ENCODE data around the gene LUC7L3. TPM values are rescaled to one million over a fixed set of nuclear protein-coding genes. Genes with fewer than 3 reads are reported as not detected.
A peak's percentile ranks its signal among the peaks of the same experiment; 100 is the strongest.

The LUC7L3 gene
- total and polyA plus RNA-seq, 4 experiments from 2014 or later = 21.9 to 291 (median 167) TPM

DNA sequence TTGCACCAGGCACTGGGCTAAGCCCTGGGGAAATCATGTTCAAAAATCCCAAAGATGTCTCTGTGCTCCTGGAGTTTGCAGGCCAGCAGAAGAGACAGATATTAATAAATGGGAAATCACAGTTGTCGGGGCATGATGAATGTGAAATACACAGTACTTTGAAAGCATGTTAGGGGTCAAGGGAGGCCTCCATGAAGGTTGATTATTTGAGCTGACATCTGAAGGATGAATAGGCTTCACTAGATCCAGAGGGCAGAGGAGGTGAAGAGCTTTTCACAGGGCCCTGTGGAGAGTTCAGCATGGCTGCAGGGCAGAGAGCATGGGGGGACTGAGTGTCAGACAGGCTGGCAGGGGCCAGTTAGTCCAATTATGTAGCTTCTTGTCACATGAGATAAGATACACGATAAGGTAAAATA, 45.3 kb downstream of the LUC7L3 start:
- no peak for DNase-seq
- no peak overlapping the region for H3K27ac Mint-ChIP-seq
- Histone ChIP-seq H3K36me3 (ENCODE audit: insufficient read depth, low read length) (no peaks in the 10 kb centered on the region), H3K27ac (ENCODE audit: low read depth, low read length) (no peak overlapping the region), H3K9me3 (ENCODE audit: control insufficient read depth in 1 of 2, low read length in 2 of 2) (no peaks in the 10 kb centered on the region), H3K4me3 (ENCODE audit: low read length in 2 of 2) (no peak overlapping the region), H3K27me3 (ENCODE audit: insufficient read depth, low read length) (no peaks in the 10 kb centered on the region), H3K4me1 (ENCODE audit: insufficient read depth, low read length) (peaks cover 7% of the 10 kb centered on the region)
- H3K4me1 Mint-ChIP-seq = peaks cover 2 to 20% (median 10%) of the 10 kb centered on the region in 4 donors
- H3K36me3 Mint-ChIP-seq = no peaks in the 10 kb centered on the region
- ChIA-PET CTCF (ENCODE audit: partially characterized antibody) (interaction anchor here (1.5 kb wide), 1 partner anchor 15 kb away, joined by 5 read pairs; no protein-coding TSS in a partner anchor), POLR2A (ENCODE audit: partially characterized antibody) (no interaction called here)
- no peaks in the 10 kb centered on the region for H3K9me3 Mint-ChIP-seq
- peaks cover 6 to 8% of the 10 kb centered on the region in 2 donors for H3K27me3 Mint-ChIP-seq
- no peak overlapping the region for H3K4me3 Mint-ChIP-seq
- intact Hi-C loops (cut with micrococcal nuclease) = no loop called here

DNA sequence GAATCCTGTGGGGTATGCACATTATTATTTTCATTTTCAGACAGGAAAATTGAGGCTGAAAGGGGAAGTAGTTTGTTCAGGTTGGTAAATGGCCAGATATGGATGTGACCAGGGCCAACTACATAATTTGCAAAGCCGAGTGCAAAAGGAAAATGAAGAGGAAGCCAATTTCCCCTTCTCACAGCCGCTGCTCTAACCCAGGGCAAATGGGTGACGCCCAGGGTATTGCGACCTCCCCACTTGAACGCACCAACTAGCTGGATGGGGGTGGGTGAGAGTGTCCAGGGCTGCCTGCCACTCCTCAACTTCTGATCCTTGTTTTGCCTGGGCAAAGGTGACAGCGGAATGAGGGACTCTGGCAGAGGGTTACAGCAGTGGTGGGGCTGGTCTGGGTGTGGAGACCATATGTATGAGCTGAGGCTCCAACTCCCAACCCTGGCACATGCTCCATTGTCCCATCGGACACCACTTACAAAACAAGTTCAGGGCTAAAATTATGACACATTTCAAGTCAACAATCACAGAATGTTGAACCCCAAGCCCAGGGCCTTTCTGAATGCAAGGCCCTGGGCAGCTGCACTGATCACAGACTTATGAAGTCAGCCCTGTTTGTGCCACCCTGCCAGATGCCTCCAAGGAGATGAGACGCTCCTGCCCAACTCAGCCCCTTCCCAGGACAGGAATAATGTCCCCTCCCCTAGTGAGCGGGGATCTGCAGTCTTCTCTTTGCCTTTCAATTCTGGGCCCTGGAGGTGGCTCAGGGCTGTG, 46.2 kb downstream of the LUC7L3 start:
- POLR2A ChIA-PET (ENCODE audit: partially characterized antibody) = no interaction called here
- H3K27ac Mint-ChIP-seq = peak overlapping the region in 1 of 7 donors; percentile 75
- intact Hi-C loops (cut with micrococcal nuclease) = no loop called here
- H3K9me3 Mint-ChIP-seq = no peaks in the 10 kb centered on the region
- no peak overlapping the region for H3K4me3 Mint-ChIP-seq
- H3K9me3 ChIP-seq (ENCODE audit: control insufficient read depth in 1 of 2, low read length in 2 of 2) = no peaks in the 10 kb centered on the region
- H3K36me3 ChIP-seq (ENCODE audit: insufficient read depth, low read length) = no peaks in the 10 kb centered on the region
- no peaks in the 10 kb centered on the region for H3K36me3 Mint-ChIP-seq
- DNase-seq = no peak
- H3K27me3 ChIP-seq (ENCODE audit: insufficient read depth, low read length) = no peaks in the 10 kb centered on the region
- peaks cover 2 to 20% (median 10%) of the 10 kb centered on the region in 4 donors for H3K4me1 Mint-ChIP-seq
- no peak overlapping the region for H3K4me3 ChIP-seq (ENCODE audit: low read length in 2 of 2)
- H3K27me3 Mint-ChIP-seq = peaks cover 6 to 8% of the 10 kb centered on the region in 2 donors
- H3K4me1 ChIP-seq (ENCODE audit: insufficient read depth, low read length) = peaks cover 7% of the 10 kb centered on the region
- CTCF ChIA-PET (ENCODE audit: partially characterized antibody) = no interaction called here
- H3K27ac ChIP-seq (ENCODE audit: low read depth, low read length) = no peak overlapping the region

DNA sequence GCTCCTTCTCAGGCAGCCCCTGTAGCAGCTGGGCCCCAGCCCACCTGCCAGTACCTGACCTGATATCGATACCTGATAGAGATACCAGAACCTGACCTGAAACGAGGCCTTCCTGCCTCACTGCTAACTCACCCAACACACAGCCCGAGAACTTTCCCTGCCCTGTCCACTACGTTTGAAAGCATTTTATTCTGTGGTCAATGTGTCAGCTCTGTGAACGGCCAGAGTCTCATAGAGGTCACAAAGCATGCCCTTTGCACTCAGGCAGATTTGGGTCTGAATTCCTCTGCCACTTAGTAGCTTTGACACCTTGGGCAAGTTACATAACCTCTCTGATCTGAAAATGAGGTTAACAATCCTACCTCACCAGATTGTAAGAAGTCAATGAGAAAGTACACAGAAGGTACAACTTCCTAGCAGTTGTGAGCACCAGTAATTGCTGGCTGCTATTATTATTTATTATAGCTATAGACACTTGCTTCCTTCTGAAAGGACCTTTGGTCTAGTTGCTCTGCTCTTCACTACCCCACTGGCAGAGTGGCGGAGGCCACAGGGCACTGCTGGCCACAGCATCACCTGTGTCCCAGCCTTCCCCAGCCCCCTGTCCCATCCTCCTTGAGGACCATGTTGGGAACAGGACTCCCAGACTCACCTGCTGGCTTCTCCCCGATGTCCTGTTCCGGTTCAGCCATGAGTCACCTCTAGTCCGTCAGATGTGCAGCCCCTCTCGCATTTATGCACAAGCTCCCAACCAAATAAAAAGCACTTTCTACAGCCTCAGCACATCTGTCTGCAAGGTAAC, 47.0 kb downstream of the LUC7L3 start:
- CTCF ChIA-PET (ENCODE audit: partially characterized antibody) = interaction anchor here (0.9 kb wide), 1 partner anchor 9 kb away, joined by 3 read pairs; no protein-coding TSS in a partner anchor
- POLR2A ChIA-PET (ENCODE audit: partially characterized antibody) = no interaction called here
- intact Hi-C loops (cut with micrococcal nuclease) = no loop called here

DNA sequence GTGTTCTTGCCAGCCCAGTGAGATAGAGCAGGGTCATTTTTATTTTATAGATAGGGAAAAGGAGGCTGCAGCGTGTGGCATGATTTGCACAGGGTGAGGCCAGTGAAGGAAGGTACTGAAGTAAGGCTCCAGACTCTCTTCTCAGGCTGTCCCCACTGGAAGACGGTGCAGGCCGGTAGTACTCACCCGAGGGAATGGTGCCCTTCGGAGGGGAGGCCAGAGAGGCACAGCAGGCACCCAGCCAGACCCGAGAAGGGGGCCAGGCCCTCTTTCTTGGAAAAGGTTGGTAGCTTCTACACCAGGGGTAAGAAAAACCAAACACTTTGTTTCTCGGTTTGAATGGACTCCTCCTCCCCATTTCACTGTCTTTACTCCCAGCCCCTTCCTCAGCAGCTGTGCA, 47.6 kb downstream of the LUC7L3 start:
- Mint-ChIP-seq H3K27ac (peak overlapping the region in 1 of 7 donors; percentile 68), H3K36me3 (no peaks in the 10 kb centered on the region), H3K9me3 (peaks cover 0 to 1% (median 0%) of the 10 kb centered on the region in 8 donors), H3K4me3 (peak overlapping the region in 1 of 8 donors; percentile 11), H3K27me3 (peaks cover 6 to 8% of the 10 kb centered on the region in 2 donors), H3K4me1 (peaks cover 2 to 21% (median 9%) of the 10 kb centered on the region in 4 donors)
- Histone ChIP-seq H3K4me1 (ENCODE audit: insufficient read depth, low read length) (peaks cover 7% of the 10 kb centered on the region), H3K27me3 (ENCODE audit: insufficient read depth, low read length) (no peaks in the 10 kb centered on the region), H3K27ac (ENCODE audit: low read depth, low read length) (no peak overlapping the region), H3K4me3 (ENCODE audit: low read length in 2 of 2) (no peak overlapping the region), H3K9me3 (ENCODE audit: control insufficient read depth in 1 of 2, low read length in 2 of 2) (no peaks in the 10 kb centered on the region), H3K36me3 (ENCODE audit: insufficient read depth, low read length) (no peaks in the 10 kb centered on the region)
- POLR2A ChIA-PET (ENCODE audit: partially characterized antibody) = no interaction called here
- no peak for DNase-seq
- intact Hi-C loops (cut with micrococcal nuclease) = no loop called here
- CTCF ChIA-PET (ENCODE audit: partially characterized antibody) = interaction anchor here (0.9 to 1.1 kb wide), 2 partner anchors 9 to 16 kb away, joined by 3 to 4 read pairs; no protein-coding TSS in a partner anchor

More for the DNA sequence above, 47.0 kb downstream of the LUC7L3 start:
- Histone ChIP-seq H3K36me3 (ENCODE audit: insufficient read depth, low read length) (no peaks in the 10 kb centered on the region), H3K9me3 (ENCODE audit: control insufficient read depth in 1 of 2, low read length in 2 of 2) (no peaks in the 10 kb centered on the region), H3K4me1 (ENCODE audit: insufficient read depth, low read length) (peaks cover 7% of the 10 kb centered on the region), H3K27ac (ENCODE audit: low read depth, low read length) (no peak overlapping the region), H3K4me3 (ENCODE audit: low read length in 2 of 2) (no peak overlapping the region), H3K27me3 (ENCODE audit: insufficient read depth, low read length) (no peaks in the 10 kb centered on the region)
- DNase-seq = no peak
- peak overlapping the region in 2 of 7 donors; percentile 68 to 75 for H3K27ac Mint-ChIP-seq
- peaks cover 2 to 20% (median 9%) of the 10 kb centered on the region in 4 donors for H3K4me1 Mint-ChIP-seq
- no peaks in the 10 kb centered on the region for H3K36me3 Mint-ChIP-seq
- no peaks in the 10 kb centered on the region for H3K9me3 Mint-ChIP-seq
- peak overlapping the region in 2 of 8 donors; percentile 11 to 35 for H3K4me3 Mint-ChIP-seq
- H3K27me3 Mint-ChIP-seq = peaks cover 6 to 8% of the 10 kb centered on the region in 2 donors

DNA sequence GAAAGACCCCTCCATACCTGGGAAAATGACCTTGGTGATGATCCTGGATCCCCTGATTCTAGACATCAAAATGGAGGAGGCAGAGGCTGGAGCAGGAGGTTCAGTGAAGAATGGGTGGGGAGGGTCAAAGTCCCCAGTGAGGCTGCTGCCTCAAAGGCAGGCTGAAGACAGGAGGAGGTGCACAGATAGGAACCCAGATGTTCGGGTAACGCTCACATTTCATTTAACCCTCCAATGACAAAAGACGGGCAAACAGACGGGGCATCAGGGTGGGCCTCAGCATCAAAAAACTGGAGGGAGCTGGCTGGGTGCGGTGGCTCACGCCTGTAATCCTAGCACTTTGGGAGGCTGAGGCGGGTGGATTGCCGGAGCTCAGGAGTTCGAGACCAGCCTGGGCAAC, 48.0 kb downstream of the LUC7L3 start, which contains the start of gene ANKRD40CL:
Gene ANKRD40CL, minus strand, starts transcription at position 73 of the 400 bp plus-strand sequence. CDS start 605 bp downstream, outside the sequence.
- H3K4me3 Mint-ChIP-seq = peak within 1 kb of the TSS in 2 of 8 donors; percentile 11 to 35
- CTCF ChIA-PET (ENCODE audit: partially characterized antibody) = interaction anchor here (1.1 kb wide), 1 partner anchor 15 kb away, joined by 4 read pairs; no protein-coding TSS in a partner anchor
- peaks cover 6 to 8% of the 10 kb centered on the region in 2 donors for H3K27me3 Mint-ChIP-seq
- H3K27ac Mint-ChIP-seq = peak within 1 kb of the TSS in 1 of 7 donors; percentile 68
- no peaks in the 10 kb centered on the region for H3K36me3 Mint-ChIP-seq
- peaks cover 0 to 1% (median 0%) of the 10 kb centered on the region in 8 donors for H3K9me3 Mint-ChIP-seq
- H3K36me3 ChIP-seq (ENCODE audit: insufficient read depth, low read length) = no peaks in the 10 kb centered on the region
- H3K4me3 ChIP-seq (ENCODE audit: low read length in 2 of 2) = no peak within 1 kb of the TSS
- no peaks in the 10 kb centered on the region for H3K9me3 ChIP-seq (ENCODE audit: control insufficient read depth in 1 of 2, low read length in 2 of 2)
- POLR2A ChIA-PET (ENCODE audit: partially characterized antibody) = no interaction called here
- no peak for DNase-seq
- intact Hi-C loops (cut with micrococcal nuclease) = no loop called here
- peaks cover 7% of the 10 kb centered on the region for H3K4me1 ChIP-seq (ENCODE audit: insufficient read depth, low read length)
- no peak within 1 kb of the TSS for H3K27ac ChIP-seq (ENCODE audit: low read depth, low read length)
- no peaks in the 10 kb centered on the region for H3K27me3 ChIP-seq (ENCODE audit: insufficient read depth, low read length)
- peaks cover 2 to 24% (median 9%) of the 10 kb centered on the region in 4 donors for H3K4me1 Mint-ChIP-seq

DNA sequence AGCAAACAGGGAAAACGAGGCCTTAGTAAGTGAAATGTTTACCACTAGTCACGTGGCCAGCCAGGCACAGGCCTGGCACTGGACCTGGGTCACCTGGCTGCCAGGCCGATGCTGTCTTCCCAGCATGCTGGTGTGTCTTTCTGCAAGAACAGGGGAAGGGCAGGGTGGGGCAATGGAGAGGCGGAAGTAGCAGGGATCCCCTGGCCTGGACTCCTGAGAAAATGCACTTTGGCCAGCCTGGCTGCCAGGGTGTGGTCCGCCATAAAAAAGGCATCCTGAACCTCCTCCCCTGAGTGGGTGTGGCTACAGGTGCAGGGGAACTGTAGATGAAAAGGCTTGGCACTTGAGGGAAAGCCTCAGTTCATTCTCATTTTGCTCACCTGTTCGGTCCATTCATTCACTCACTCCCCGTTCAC, 49.0 kb downstream of the LUC7L3 start:
- Histone ChIP-seq H3K4me3 (ENCODE audit: low read length in 2 of 2) (no peak overlapping the region), H3K27ac (ENCODE audit: low read depth, low read length) (no peak overlapping the region), H3K27me3 (ENCODE audit: insufficient read depth, low read length) (no peaks in the 10 kb centered on the region), H3K9me3 (ENCODE audit: control insufficient read depth in 1 of 2, low read length in 2 of 2) (no peaks in the 10 kb centered on the region), H3K4me1 (ENCODE audit: insufficient read depth, low read length) (peaks cover 4% of the 10 kb centered on the region), H3K36me3 (ENCODE audit: insufficient read depth, low read length) (no peaks in the 10 kb centered on the region)
- no peak overlapping the region for H3K27ac Mint-ChIP-seq
- CTCF ChIA-PET (ENCODE audit: partially characterized antibody) = interaction anchor here (1.1 kb wide), 1 partner anchor 11 kb away, joined by 4 read pairs; no protein-coding TSS in a partner anchor
- no peak for DNase-seq
- POLR2A ChIA-PET (ENCODE audit: partially characterized antibody) = interaction anchor here (0.6 kb wide), 1 partner anchor 49 kb away, joined by 3 read pairs; the partner anchor contains the start of gene LUC7L3
- intact Hi-C loops (cut with micrococcal nuclease) = no loop called here
- H3K4me3 Mint-ChIP-seq = no peak overlapping the region
- H3K27me3 Mint-ChIP-seq = peaks cover 6 to 8% of the 10 kb centered on the region in 2 donors
- H3K36me3 Mint-ChIP-seq = no peaks in the 10 kb centered on the region
- H3K4me1 Mint-ChIP-seq = peaks cover under 1 to 17% (median 4%) of the 10 kb centered on the region in 4 donors
- H3K9me3 Mint-ChIP-seq = peaks cover 0 to 1% (median 0%) of the 10 kb centered on the region in 8 donors

All from CD4-positive, alpha-beta memory T cell (primary cell).